ENCODE results near the gene ANGPT4. TPM values are rescaled to one million over a fixed set of nuclear protein-coding genes. Genes with fewer than 3 reads are reported as not detected.

Gene ANGPT4
- total and polyA plus RNA-seq, 10 of the 15 experiments (the other 5 are each of a cell fraction or from before 2014, with no cell fraction given) = 0.01 to 0.16 TPM; not detected in 8

DNA sequence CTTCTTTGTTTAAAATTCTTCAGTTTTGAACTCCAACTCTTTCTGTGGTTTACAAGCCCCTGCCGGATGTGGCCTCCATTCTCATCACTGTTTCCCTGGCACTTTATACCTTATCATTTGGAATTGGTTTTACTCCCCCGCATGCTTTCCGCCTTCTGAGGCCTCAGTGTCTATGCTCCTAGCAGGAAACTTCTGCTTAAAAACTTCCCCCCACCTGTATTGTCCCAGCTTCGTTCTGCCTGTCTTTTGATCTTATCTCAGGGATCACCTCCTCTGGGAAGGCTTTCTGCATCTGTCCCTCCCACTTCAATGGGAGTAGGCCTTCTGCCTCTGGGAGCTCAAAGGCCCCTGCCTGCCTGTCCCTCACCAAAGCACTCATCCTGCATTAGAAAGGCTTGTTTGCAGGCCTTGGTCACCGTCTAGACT is 3.4 kb upstream of the ANGPT4 start (continued):
- TF ChIP-seq NFYB (IDR thresholded peaks at IDR 0.05; ENCODE audit: insufficient read depth, low read depth, low read length) (no peak), MXI1 (IDR thresholded peaks at IDR 0.05; ENCODE audit: low read depth, low read length) (no peak)

DNA sequence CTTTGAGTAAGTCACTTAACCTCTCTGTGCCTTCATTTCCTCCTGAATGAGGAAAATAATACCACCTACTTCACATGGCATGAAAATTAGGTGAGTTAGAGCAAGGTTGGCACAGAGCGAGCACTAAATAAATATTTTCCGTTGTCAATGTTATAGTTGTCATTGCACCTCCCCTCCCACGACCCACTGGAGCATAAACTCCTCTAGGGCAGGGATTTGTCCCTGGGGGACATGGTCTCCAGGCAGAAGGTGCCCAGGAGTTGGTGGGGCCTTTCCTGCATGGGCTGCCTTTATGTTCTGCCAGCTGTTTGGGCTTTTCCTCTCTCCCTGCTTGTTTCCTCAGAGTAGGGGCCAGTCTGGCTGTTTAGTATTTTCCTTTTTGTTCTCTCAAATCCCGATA is 1.3 kb upstream of the ANGPT4 start:
- no peak for ATAC-seq
- Histone ChIP-seq H4K20me1 (ENCODE audit: control insufficient read depth, insufficient read depth) (no peaks in the 10 kb centered on the region), H3K79me2 (ENCODE audit: control insufficient read depth, insufficient read depth, low read length) (no peaks in the 10 kb centered on the region), H3K27ac (ENCODE audit: control insufficient read depth, insufficient read depth) (no peak overlapping the region), H3K9me3 (replicated peaks; ENCODE audit: control insufficient read depth, insufficient read depth, low read length) (no peaks in the 10 kb centered on the region), H2AFZ (ENCODE audit: control insufficient read depth, low read depth, low read length) (no peak overlapping the region), H3K9ac (ENCODE audit: control insufficient read depth, insufficient read depth, low read length) (no peak overlapping the region), H3K36me3 (ENCODE audit: control insufficient read depth in 2 of 2, insufficient read depth in 2 of 2, low read length in 1 of 2) (no peaks in the 10 kb centered on the region), H3K4me1 (ENCODE audit: control insufficient read depth, insufficient read depth, low read length) (no peaks in the 10 kb centered on the region), H3K4me3 (no peak overlapping the region), H3K27me3 (replicated peaks in 1 of 2; ENCODE audit: control insufficient read depth in 2 of 2, insufficient read depth in 2 of 2, low read length in 1 of 2) (peaks cover 0 to 1% of the 10 kb centered on the region in 2 experiments; a peak in 3 of 4 replicates), H3K4me2 (ENCODE audit: control insufficient read depth, insufficient read depth) (no peak overlapping the region)
- in situ Hi-C loops (cut with MboI) (no loop called here), intact Hi-C loops (cut with micrococcal nuclease; ENCODE audit: unreplicated experiment) (no loop called here)
- 2% methylated on average over 4 of the region's 4 CpGs for WGBS (ENCODE audit: insufficient coverage, insufficient replicate concordance, low lambda C conversion rate, missing lambda C conversion rate)
- SMC1A ChIA-PET (ENCODE audit: uncharacterized antibody, unreplicated experiment) = no interaction called here
- POLR2A ChIA-PET = no interaction called here
- TF ChIP-seq, protein P1, sequence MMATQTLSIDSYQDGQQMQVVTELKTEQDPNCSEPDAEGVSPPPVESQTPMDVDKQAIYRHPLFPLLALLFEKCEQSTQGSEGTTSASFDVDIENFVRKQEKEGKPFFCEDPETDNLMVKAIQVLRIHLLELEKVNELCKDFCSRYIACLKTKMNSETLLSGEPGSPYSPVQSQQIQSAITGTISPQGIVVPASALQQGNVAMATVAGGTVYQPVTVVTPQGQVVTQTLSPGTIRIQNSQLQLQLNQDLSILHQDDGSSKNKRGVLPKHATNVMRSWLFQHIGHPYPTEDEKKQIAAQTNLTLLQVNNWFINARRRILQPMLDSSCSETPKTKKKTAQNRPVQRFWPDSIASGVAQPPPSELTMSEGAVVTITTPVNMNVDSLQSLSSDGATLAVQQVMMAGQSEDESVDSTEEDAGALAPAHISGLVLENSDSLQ (IDR thresholded peaks at IDR 0.05) = no peak
- TF ChIP-seq, protein P2, sequence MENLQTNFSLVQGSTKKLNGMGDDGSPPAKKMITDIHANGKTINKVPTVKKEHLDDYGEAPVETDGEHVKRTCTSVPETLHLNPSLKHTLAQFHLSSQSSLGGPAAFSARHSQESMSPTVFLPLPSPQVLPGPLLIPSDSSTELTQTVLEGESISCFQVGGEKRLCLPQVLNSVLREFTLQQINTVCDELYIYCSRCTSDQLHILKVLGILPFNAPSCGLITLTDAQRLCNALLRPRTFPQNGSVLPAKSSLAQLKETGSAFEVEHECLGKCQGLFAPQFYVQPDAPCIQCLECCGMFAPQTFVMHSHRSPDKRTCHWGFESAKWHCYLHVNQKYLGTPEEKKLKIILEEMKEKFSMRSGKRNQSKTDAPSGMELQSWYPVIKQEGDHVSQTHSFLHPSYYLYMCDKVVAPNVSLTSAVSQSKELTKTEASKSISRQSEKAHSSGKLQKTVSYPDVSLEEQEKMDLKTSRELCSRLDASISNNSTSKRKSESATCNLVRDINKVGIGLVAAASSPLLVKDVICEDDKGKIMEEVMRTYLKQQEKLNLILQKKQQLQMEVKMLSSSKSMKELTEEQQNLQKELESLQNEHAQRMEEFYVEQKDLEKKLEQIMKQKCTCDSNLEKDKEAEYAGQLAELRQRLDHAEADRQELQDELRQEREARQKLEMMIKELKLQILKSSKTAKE (IDR thresholded peaks at IDR 0.05; ENCODE audit: low read depth, poor library complexity, severe bottlenecking) = no peak
- no peak for TF ChIP-seq NR2C2 (IDR thresholded peaks at IDR 0.05; ENCODE audit: borderline replicate concordance, control insufficient read depth, insufficient read length, low read depth)
- TF ChIP-seq NRF1 (conservative IDR thresholded peaks at IDR 0.05; ENCODE audit: low read depth, low read length) = no peak
- no peak for TF ChIP-seq CBX5 (IDR thresholded peaks at IDR 0.05; ENCODE audit: low read depth)
- TF ChIP-seq IKZF1 (conservative IDR thresholded peaks at IDR 0.05) = no peak
- no peak for FAIRE-seq
- DNase-seq (ENCODE audit: low read depth, low spot score) = no peak
- no TSS peak for BruUV-seq (replicated peaks)
- RAD21 ChIA-PET (ENCODE audit: unreplicated experiment) = no interaction called here
- CTCF ChIA-PET = interaction anchor here (0.6 to 1.7 kb wide), 2 partner anchors 38 to 101 kb away, joined by 3 to 5 read pairs; no protein-coding TSS in a partner anchor
